ENCODE data around the gene AVL9.

DNA sequence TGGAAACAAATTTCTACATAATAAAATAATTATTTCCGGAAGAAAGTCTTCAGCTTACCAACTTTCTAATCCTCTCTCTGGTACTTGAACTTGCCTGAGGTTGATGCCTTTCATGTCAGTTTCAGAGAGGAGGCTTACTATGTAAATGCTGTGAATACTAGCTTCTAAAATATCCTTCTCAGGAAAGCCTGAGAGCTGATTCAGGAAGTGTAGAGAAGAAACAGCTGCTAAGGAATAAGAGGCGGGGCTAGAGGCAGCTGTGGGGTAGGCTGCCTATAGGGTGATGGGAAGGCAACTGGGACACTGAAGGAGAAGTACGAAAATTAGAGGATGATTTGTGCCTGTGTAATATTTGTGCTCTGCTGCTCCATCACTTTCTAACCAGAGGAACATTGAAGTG, 69.3 kb downstream of the AVL9 start:
- TF ChIP-seq POLR2AphosphoS5 (IDR thresholded peaks at IDR 0.05) (no peak), CTCF (IDR thresholded peaks at IDR 0.05) (no peak)
